HL-60 (cell line): ENCODE data around the gene DLL3.

ENCODE experiments used
- DNase-seq, 2 experiments: peaks; one replicate each; pipeline ENCODE4 v3.0.0-alpha.2; 2010 to 2020; ENCODE audit warnings: low read depth in 1 of 2, low spot score in 1 of 2
- H3K27ac ChIP-seq: fragments of 250-450 bp; sonication (Bioruptor Pico); replicated peaks from 2 replicates; pipeline ENCODE4 v1.5.1; 2020; ENCODE audit warnings: mild to moderate bottlenecking, moderate library complexity
- H3K27me3 ChIP-seq: fragments of 250-450 bp; sonication (Bioruptor Pico); 2 replicates; pipeline ENCODE4 v1.5.1; 2021; ENCODE audit warnings: mild to moderate bottlenecking, moderate library complexity; ENCODE audit not compliant: insufficient read depth, poor library complexity, severe bottlenecking
- H3K4me3 ChIP-seq: replicated peaks from 2 replicates; pipeline ENCODE4 v1.5.1; 2011; ENCODE audit warnings: mild to moderate bottlenecking, control low read depth, low read length; ENCODE audit not compliant: insufficient read depth
- CTCF ChIP-seq: IDR thresholded peaks from one replicate; pipeline ENCODE4 v1.5.1; 2011; ENCODE audit warnings: low read length, control low read depth, inconsistent platforms; ENCODE audit not compliant: insufficient read depth
- GABPA ChIP-seq: IDR thresholded peaks from 2 replicates; pipeline ENCODE4 v1.6.1; 2012; ENCODE audit warnings: low read depth
- POLR2AphosphoS5 ChIP-seq: IDR thresholded peaks from 2 replicates; pipeline ENCODE4 v1.6.1; 2012; ENCODE audit warnings: low read depth
- REST ChIP-seq: IDR thresholded peaks from 2 replicates; pipeline ENCODE4 v1.6.1; 2012; ENCODE audit warnings: low read depth; ENCODE audit not compliant: insufficient replicate concordance
- SPI1 ChIP-seq: IDR thresholded peaks from 2 replicates; pipeline ENCODE4 v1.6.1; 2012; ENCODE audit warnings: low read depth, mild to moderate bottlenecking, borderline replicate concordance

The DLL3 gene

GRCh38 chr19:39469567-39469966 is 29.2 kb upstream of the DLL3 start:
- Histone ChIP-seq H3K27me3 (no peaks in the 10 kb centered on the region), H3K27ac (no peak overlapping the region), H3K4me3 (no peak overlapping the region)
- no peak for DNase-seq
- TF ChIP-seq SPI1, result no peak
- no peak for TF ChIP-seq GABPA
- no peak for TF ChIP-seq CTCF
- TF ChIP-seq REST, result no peak
- TF ChIP-seq POLR2AphosphoS5, result no peak

GRCh38 chr19:39470724-39471339 is 27.9 kb upstream of the DLL3 start:
- no peak for DNase-seq
- H3K27ac ChIP-seq, result no peak overlapping the region
- no peak overlapping the region for H3K4me3 ChIP-seq
- no peak for TF ChIP-seq POLR2AphosphoS5
- TF ChIP-seq SPI1, result no peak
- no peak for TF ChIP-seq CTCF
- no peak for TF ChIP-seq REST
- no peak for TF ChIP-seq GABPA
- H3K27me3 ChIP-seq, result no peaks in the 10 kb centered on the region

GRCh38 chr19:39471756-39472536 is 26.8 kb upstream of the DLL3 start:
- TF ChIP-seq CTCF (no peak), SPI1 (no peak), REST (no peak), POLR2AphosphoS5 (no peak), GABPA (no peak)
- Histone ChIP-seq H3K27me3 (no peaks in the 10 kb centered on the region), H3K4me3 (no peak overlapping the region), H3K27ac (no peak overlapping the region)
- DNase-seq, result no peak
